RWPE2 (cell line): ENCODE results near the gene TMEM150A.

Experiments used
- ATAC-seq: fragments of 200-7000 bp; cut with Tn5 transposase; 3 replicates; pipeline ENCODE4 v1.9.1; 2021; ENCODE audit warnings: low read depth
- DNase-seq: peaks from one replicate; pipeline ENCODE4 v3.0.0-alpha.2; 2020; ENCODE audit warnings: low spot score
- H3K27ac ChIP-seq: fragments of 450-650 bp; 2 replicates; pipeline ENCODE4 v1.5.1; 2017; ENCODE audit warnings: mild to moderate bottlenecking; ENCODE audit not compliant: poor library complexity, severe bottlenecking
- H3K27me3 ChIP-seq: fragments of 250-450 bp; sonication (Bioruptor Pico); 2 replicates; pipeline ENCODE4 v1.5.1; 2021; ENCODE audit warnings: mild to moderate bottlenecking, moderate library complexity; ENCODE audit not compliant: insufficient read depth, poor library complexity, severe bottlenecking
- H3K36me3 ChIP-seq: fragments of 250-450 bp; sonication (Bioruptor Pico); 2 replicates; pipeline ENCODE4 v1.5.1; 2020; ENCODE audit warnings: low read depth, mild to moderate bottlenecking, moderate library complexity
- H3K4me1 ChIP-seq: fragments of 250-450 bp; sonication (Bioruptor Pico); 2 replicates; pipeline ENCODE4 v1.5.1; 2021; ENCODE audit warnings: mild to moderate bottlenecking, moderate library complexity; ENCODE audit not compliant: insufficient read depth, poor library complexity, severe bottlenecking
- H3K4me3 ChIP-seq: fragments of 250-450 bp; sonication (Bioruptor Pico); 2 replicates; pipeline ENCODE4 v1.5.1; 2021; ENCODE audit warnings: mild to moderate bottlenecking, moderate library complexity; ENCODE audit not compliant: severe bottlenecking
- H3K9me3 ChIP-seq: fragments of 250-450 bp; sonication (Bioruptor Pico); 2 replicates; pipeline ENCODE4 v1.5.1; 2021; ENCODE audit warnings: mild to moderate bottlenecking, moderate library complexity; ENCODE audit not compliant: severe bottlenecking
- TF ChIP-seq, protein P1 (sequence below): fragments of 450-650 bp; IDR thresholded peaks from one replicate; pipeline ENCODE4 v1.5.1; 2017; ENCODE audit warnings: mild to moderate bottlenecking, moderate library complexity; ENCODE audit not compliant: poor library complexity, severe bottlenecking

The TMEM150A gene

DNA sequence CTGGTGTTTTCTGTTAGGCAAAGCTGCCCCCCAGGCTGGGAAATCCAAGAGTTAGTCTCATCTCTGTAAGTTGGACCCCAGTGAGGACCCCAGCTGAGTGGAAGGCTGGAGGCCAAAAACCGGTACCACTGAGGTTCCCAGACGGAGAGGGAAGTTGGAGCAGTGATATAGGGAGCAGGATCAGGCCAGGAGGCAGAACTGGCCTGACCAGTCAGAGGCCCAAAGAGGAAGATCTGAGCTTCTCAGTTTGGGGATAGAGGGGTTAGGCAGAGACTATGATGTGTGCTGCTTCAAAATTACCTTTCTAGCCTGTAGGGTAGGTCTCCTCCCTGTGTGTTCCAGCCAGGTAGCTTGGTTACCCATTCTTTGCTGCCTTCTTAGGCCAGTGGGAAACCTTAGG is 11.5 kb downstream of the TMEM150A start:
- Histone ChIP-seq H3K9me3 (no peaks in the 10 kb centered on the region), H3K4me3 (no peak overlapping the region), H3K36me3 (no peaks in the 10 kb centered on the region), H3K4me1 (peaks cover 6% of the 10 kb centered on the region), H3K27ac (no peak overlapping the region), H3K27me3 (no peaks in the 10 kb centered on the region)
- DNase-seq, result no peak
- TF ChIP-seq, protein P1, sequence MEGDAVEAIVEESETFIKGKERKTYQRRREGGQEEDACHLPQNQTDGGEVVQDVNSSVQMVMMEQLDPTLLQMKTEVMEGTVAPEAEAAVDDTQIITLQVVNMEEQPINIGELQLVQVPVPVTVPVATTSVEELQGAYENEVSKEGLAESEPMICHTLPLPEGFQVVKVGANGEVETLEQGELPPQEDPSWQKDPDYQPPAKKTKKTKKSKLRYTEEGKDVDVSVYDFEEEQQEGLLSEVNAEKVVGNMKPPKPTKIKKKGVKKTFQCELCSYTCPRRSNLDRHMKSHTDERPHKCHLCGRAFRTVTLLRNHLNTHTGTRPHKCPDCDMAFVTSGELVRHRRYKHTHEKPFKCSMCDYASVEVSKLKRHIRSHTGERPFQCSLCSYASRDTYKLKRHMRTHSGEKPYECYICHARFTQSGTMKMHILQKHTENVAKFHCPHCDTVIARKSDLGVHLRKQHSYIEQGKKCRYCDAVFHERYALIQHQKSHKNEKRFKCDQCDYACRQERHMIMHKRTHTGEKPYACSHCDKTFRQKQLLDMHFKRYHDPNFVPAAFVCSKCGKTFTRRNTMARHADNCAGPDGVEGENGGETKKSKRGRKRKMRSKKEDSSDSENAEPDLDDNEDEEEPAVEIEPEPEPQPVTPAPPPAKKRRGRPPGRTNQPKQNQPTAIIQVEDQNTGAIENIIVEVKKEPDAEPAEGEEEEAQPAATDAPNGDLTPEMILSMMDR, result no peak
- no peak for ATAC-seq

DNA sequence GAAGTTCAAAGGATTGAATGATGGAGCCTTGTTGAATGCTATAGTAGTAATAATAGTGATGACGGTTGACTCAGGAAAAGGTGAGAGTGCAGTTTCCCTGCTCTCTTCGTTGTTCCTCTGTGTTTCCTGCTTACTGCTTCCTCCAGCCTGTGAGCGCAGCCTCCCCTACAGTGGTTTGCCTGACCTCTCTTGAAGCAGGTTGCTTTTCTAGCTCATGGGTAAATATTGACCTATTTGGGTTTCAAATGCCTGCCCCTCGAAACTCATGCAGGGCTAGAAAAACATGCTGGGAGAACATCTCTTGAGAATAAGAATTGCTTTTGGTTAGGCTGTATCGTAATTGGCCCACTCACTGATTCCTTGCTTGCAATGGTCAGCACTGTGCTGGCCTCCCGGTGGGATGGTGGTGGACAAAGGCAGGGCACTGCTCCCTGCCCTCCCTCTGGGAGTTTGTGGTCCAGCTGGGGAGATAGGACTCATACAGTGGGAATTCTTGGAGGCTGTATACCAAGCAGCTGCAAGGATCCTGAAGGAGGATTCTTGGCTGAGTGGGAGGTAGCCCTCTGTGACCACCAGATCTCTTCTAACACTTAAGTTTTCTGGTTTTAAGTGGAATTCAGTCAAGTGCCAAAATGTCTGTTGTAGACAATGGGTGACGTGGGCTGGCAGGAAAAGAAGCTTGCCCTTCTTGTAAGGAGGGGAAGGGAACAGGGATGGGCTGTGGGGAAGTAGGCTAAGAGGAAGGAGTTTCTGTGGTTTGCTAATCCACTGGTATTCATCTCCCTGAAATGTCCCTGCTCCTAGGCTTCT is 12.3 kb downstream of the TMEM150A start:
- Histone ChIP-seq H3K4me3 (no peak overlapping the region), H3K4me1 (peaks cover 13% of the 10 kb centered on the region), H3K9me3 (no peaks in the 10 kb centered on the region), H3K27me3 (no peaks in the 10 kb centered on the region), H3K36me3 (no peaks in the 10 kb centered on the region), H3K27ac (no peak overlapping the region)
- TF ChIP-seq, protein P1, result no peak
- DNase-seq (no peak), ATAC-seq (no peak)

DNA sequence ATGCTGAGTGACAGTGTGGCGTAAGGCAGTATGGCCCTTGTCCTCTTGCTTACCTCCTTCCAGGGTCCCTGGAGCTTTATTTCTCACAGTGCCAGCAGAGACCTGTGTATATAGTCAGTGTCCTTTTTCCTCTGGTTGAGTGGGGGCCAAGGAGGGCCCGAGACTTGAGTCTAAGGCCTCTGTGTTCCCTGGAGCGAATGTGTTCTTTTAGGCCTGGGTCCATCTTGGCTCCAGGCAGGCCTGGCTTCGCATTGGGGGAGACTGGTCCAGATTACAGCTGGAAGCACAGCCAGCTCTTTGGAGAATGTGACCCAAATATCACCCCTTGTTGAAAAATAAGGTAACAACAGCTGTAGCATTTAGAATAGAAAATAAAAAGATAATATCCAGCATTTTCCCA is 13.3 kb downstream of the TMEM150A start:
- DNase-seq, result no peak
- H3K9me3 ChIP-seq, result no peaks in the 10 kb centered on the region
- TF ChIP-seq, protein P1, result no peak
- no peak overlapping the region for H3K27ac ChIP-seq
- H3K36me3 ChIP-seq, result no peaks in the 10 kb centered on the region
- no peak overlapping the region for H3K4me3 ChIP-seq
- H3K4me1 ChIP-seq, result peaks cover 19% of the 10 kb centered on the region
- ATAC-seq, result no peak
- H3K27me3 ChIP-seq, result no peaks in the 10 kb centered on the region

DNA sequence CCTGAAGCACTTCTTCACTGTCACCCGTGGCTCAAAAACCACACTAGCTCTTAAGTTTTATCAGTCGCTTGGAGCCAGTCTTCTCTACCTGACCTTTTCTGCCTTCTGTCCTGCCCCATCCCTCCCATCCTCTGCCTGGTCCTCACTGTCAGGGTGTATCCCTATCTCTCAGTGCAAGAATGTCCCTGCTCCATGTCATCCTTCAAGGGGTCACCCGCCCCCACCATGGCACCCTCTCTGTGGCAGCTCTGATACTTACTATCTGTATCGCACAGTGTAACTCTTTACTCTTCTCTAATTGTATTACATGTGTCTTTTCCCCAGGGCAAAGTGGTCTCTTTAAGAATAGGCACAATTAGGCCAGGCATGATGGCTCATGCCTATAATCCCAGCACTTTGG is 13.9 kb downstream of the TMEM150A start:
- peaks cover 19% of the 10 kb centered on the region for H3K4me1 ChIP-seq
- no peak overlapping the region for H3K27ac ChIP-seq

More for the DNA sequence above, 13.9 kb downstream of the TMEM150A start:
- no peak overlapping the region for H3K4me3 ChIP-seq
- TF ChIP-seq, protein P1, result no peak
- ATAC-seq (no peak), DNase-seq (no peak)
- no peaks in the 10 kb centered on the region for H3K27me3 ChIP-seq
- H3K36me3 ChIP-seq, result no peaks in the 10 kb centered on the region
- H3K9me3 ChIP-seq, result no peaks in the 10 kb centered on the region
